Stimulated activated CD8-positive, alpha-beta memory T cell treated with anti-CD3 and anti-CD28 coated beads, Interleukin-12 subunit alpha, Interleukin-12 subunit beta, amount 100 ng/mL, for 1 hour (primary cell): Measurements from ENCODE around the gene TRAPPC2L.

Experiments used
- DNase-seq: peaks from one replicate; pipeline ENCODE4 v3.0.0-alpha.2; 2020; ENCODE audit warnings: low read depth

TRAPPC2L gene

DNA sequence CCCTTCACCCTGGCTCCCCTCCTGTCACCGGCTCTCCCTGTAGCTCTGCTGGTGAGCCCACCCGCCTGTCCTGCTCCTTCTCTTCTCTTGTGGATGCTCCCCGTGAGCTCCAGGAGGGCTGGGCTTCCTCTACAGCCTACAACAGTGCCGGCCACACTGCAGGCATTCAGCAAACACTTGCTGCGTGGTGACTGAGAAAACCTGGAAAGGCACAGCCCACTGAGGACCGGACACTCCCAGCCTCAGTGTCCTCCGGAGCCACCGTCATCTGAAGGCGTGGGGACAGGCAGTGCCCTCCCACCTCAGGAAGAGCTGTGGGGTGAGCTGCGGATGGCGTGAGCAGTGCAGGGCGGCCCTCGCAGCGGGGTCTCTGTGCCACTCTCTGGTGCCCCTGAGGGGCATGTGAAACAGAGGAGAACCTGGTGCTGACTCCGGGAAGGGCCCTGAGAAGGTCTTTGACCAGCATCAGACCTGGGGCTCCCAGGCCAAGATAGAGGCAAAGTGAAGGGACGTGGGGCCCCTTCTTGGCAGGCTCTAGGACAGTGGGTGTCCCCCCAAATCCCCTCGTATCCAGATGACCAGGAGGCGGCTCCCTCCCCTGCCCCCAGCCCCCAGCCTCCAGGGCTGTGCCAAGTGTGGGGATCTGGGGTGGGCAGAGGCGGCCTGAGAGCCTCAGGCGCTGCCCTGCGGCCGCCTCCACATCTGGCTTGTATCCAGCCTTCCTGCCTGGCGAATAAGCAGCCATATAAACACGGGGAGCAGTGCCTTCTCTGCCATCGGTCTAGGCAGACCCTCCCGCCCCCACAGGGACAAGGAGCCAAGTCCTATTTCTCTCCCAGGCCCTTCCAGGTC is 53.6 kb downstream of the TRAPPC2L start:
- no peak for DNase-seq

DNA sequence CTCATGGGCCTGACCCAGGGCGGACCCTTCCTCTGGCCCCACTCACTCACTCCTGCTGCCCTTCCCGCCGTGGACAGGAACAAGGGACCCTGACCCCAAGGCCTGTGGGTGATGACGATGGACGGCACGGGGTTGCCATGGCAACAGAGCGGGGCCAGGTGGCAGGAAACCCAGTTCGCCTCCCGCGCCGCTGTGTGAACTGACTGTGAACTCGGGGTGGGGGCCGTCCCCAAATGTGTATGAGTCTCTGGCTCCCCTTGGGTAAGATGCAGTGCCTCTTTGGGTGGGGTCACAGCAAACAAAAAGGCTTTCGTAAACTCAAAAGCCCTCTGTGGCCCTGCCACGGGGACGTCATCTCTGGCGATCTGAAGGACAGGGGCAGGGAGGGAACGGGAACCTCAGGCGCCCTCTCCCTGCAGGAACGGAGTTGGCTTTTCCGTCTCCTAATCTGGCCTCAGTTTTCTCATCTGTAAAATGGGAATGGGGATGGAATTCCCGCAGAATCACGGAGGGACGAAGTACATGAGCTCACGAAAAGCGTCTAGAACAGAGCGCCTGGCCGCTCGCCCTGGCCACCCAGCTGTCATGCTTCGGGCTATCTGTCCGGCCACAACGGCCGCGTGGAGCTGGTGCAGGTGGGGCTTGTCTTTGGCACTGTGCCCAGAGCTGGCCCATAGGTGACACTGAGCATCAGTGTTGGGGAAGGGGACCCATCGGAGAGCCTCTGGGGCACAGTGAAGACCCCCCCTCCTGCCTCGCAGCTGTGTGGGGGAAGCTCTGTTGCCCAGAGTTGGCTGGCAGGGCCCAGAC is 54.4 kb downstream of the TRAPPC2L start:
- DNase-seq: no peak

DNA sequence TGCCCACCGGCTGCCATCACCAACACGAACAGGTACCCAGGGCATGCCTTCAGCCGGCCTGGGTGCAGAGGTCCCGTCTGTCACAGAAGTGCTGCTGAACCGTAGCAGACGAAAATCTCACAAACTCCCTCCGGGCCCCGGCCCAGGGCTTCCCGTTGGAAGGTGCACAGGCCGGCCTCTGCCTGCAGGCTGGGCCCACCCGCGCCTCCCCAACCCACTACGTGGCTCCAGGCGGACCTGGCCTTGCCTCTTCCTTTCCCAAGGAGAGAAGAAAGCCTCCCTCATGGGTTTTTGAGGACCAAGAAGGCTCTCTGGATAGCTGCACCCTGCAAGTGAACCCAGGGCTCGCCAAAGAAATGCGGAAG is 55.0 kb downstream of the TRAPPC2L start:
- no peak for DNase-seq
